Astrocyte (in vitro differentiated cells and primary cell): Measurements from ENCODE around the gene OPALIN. TPM values are rescaled to one million over a fixed set of nuclear protein-coding genes. Genes with fewer than 3 reads are reported as not detected.
"Not testable (repeated sequence)": the region's sequence is repeated elsewhere in the genome, so short reads cannot be mapped to it uniquely, and the experiment has no call there.

Experiments used
- DNase-seq: peaks from one replicate; pipeline ENCODE4 v3.0.0-alpha.2; 2010; ENCODE audit warnings: low read depth
- FAIRE-seq: peaks from 2 replicates; lab custom pipeline; 2011; peaks lifted over from hg19 to GRCh38; lab: Jason Lieb, UNC
- H2AFZ ChIP-seq: 2 replicates; pipeline ENCODE4 v1.6.0; 2012; ENCODE audit warnings: low read depth, low read length, inconsistent platforms
- H3K27ac ChIP-seq: 2 replicates; pipeline ENCODE4 v1.5.1; 2011; ENCODE audit warnings: low read depth, low read length, inconsistent platforms
- H3K27me3 ChIP-seq: 2 replicates; pipeline ENCODE4 v1.6.0; 2011; ENCODE audit warnings: low read length, inconsistent platforms; ENCODE audit not compliant: insufficient read depth
- H3K36me3 ChIP-seq: 2 replicates; pipeline ENCODE4 v1.5.1; 2011; ENCODE audit warnings: low read length, inconsistent platforms; ENCODE audit not compliant: insufficient read depth
- H3K4me1 ChIP-seq: 2 replicates; pipeline ENCODE4 v1.5.1; 2011; ENCODE audit warnings: low read length, inconsistent platforms; ENCODE audit not compliant: insufficient read depth
- H3K4me2 ChIP-seq: 2 replicates; pipeline ENCODE4 v1.6.0; 2012; ENCODE audit warnings: low read length, inconsistent platforms
- H3K4me3 ChIP-seq: 2 replicates; pipeline ENCODE4 v1.5.1; 2011; ENCODE audit warnings: low read depth, mild to moderate bottlenecking, low read length, inconsistent platforms; ENCODE audit not compliant: insufficient read depth
- H3K79me2 ChIP-seq: 2 replicates; pipeline ENCODE4 v1.6.0; 2012; ENCODE audit warnings: mild to moderate bottlenecking, low read length, inconsistent platforms; ENCODE audit not compliant: insufficient read depth
- H3K9ac ChIP-seq: 2 replicates; pipeline ENCODE4 v1.6.0; 2012; ENCODE audit warnings: mild to moderate bottlenecking, low read length, inconsistent platforms
- H3K9me3 ChIP-seq: 2 replicates; pipeline ENCODE4 v1.5.1; 2012; ENCODE audit warnings: low read depth, mild to moderate bottlenecking, low read length, inconsistent platforms; ENCODE audit not compliant: insufficient read depth
- H4K20me1 ChIP-seq: 2 replicates; pipeline ENCODE4 v1.6.0; 2012; ENCODE audit warnings: low read length, inconsistent platforms; ENCODE audit not compliant: insufficient read depth
- H3K27ac Mint-ChIP-seq: one replicate; pipeline ENCODE4 v1.8.0; 2021; ENCODE audit warnings: mild to moderate bottlenecking, mixed read lengths; ENCODE audit not compliant: unreplicated experiment
- H3K27me3 Mint-ChIP-seq: one replicate; pipeline ENCODE4 v1.8.0; 2021; ENCODE audit warnings: low read depth, mixed read lengths; ENCODE audit not compliant: unreplicated experiment
- H3K36me3 Mint-ChIP-seq: one replicate; pipeline ENCODE4 v1.8.0; 2021; ENCODE audit warnings: low read depth, mixed read lengths; ENCODE audit not compliant: unreplicated experiment
- H3K4me1 Mint-ChIP-seq: one replicate; pipeline ENCODE4 v1.8.0; 2021; ENCODE audit warnings: low read depth, mixed read lengths; ENCODE audit not compliant: unreplicated experiment
- H3K4me3 Mint-ChIP-seq: one replicate; pipeline ENCODE4 v1.8.0; 2021; ENCODE audit warnings: mild to moderate bottlenecking, moderate library complexity, mixed read lengths; ENCODE audit not compliant: unreplicated experiment
- H3K9me3 Mint-ChIP-seq: one replicate; pipeline ENCODE4 v1.8.0; 2021; ENCODE audit warnings: mild to moderate bottlenecking, mixed read lengths; ENCODE audit not compliant: unreplicated experiment
- CTCF ChIP-seq: IDR thresholded peaks from 2 replicates; pipeline ENCODE4 v1.5.1; 2011; ENCODE audit warnings: low read depth, mild to moderate bottlenecking, inconsistent platforms, low read length, moderate library complexity; ENCODE audit not compliant: insufficient read depth
- EZH2 ChIP-seq: IDR thresholded peaks from 2 replicates; pipeline ENCODE4 v1.6.1; 2012; ENCODE audit warnings: mild to moderate bottlenecking, low read length, inconsistent platforms; ENCODE audit not compliant: insufficient read depth
- total RNA-seq: library from RNA; stranded (reverse); gene quantifications from 2 replicates; pipeline ENCODE4 v1.2.1, GENCODE V29; 2021

Gene OPALIN
- total RNA-seq, 1 donor from 2014 or later, result not detected

GRCh38 chr10:96310321-96310669, 48.5 kb downstream of the OPALIN start:
- no peak overlapping the region for H3K27ac ChIP-seq
- no peak overlapping the region for H3K9ac ChIP-seq
- no peaks in the 10 kb centered on the region for H4K20me1 ChIP-seq
- Mint-ChIP-seq H3K4me3 (no peak overlapping the region), H3K27ac (no peak overlapping the region), H3K4me1 (no peaks in the 10 kb centered on the region), H3K27me3 (peaks cover 6% of the 10 kb centered on the region), H3K36me3 (no peaks in the 10 kb centered on the region), H3K9me3 (no peaks in the 10 kb centered on the region)
- H3K79me2 ChIP-seq, result no peaks in the 10 kb centered on the region
- H3K4me3 ChIP-seq, result no peak overlapping the region
- no peaks in the 10 kb centered on the region for H3K9me3 ChIP-seq
- no peak overlapping the region for H2AFZ ChIP-seq
- H3K4me1 ChIP-seq, result no peaks in the 10 kb centered on the region
- no peak for FAIRE-seq
- H3K4me2 ChIP-seq, result no peak overlapping the region
- H3K36me3 ChIP-seq, result no peaks in the 10 kb centered on the region
- no peak for DNase-seq
- TF ChIP-seq EZH2 (no peak), CTCF (no peak)
- H3K27me3 ChIP-seq, result peaks cover 4% of the 10 kb centered on the region

GRCh38 chr10:96309628-96310320, 49.0 kb downstream of the OPALIN start:
- H3K79me2 ChIP-seq, result no peaks in the 10 kb centered on the region
- no peaks in the 10 kb centered on the region for H3K4me1 ChIP-seq
- no peaks in the 10 kb centered on the region for H3K4me1 Mint-ChIP-seq
- H3K27ac Mint-ChIP-seq, result no peak overlapping the region
- H3K9me3 ChIP-seq, result no peaks in the 10 kb centered on the region
- no peak overlapping the region for H3K4me3 Mint-ChIP-seq
- H3K27me3 ChIP-seq, result peaks cover 4% of the 10 kb centered on the region
- no peak overlapping the region for H3K9ac ChIP-seq
- no peaks in the 10 kb centered on the region for H3K36me3 Mint-ChIP-seq
- no peak overlapping the region for H3K4me2 ChIP-seq
- TF ChIP-seq EZH2 (no peak), CTCF (no peak)
- no peak overlapping the region for H3K4me3 ChIP-seq
- H3K27me3 Mint-ChIP-seq, result peaks cover 6% of the 10 kb centered on the region
- no peaks in the 10 kb centered on the region for H3K9me3 Mint-ChIP-seq
- H2AFZ ChIP-seq, result no peak overlapping the region
- no peaks in the 10 kb centered on the region for H4K20me1 ChIP-seq
- H3K36me3 ChIP-seq, result no peaks in the 10 kb centered on the region
- DNase-seq, result no peak
- H3K27ac ChIP-seq, result no peak overlapping the region
- FAIRE-seq, result no peak

GRCh38 chr10:96308854-96309253, 49.9 kb downstream of the OPALIN start:
- not testable (repeated sequence) for H2AFZ ChIP-seq, H3K4me3 Mint-ChIP-seq, H3K9me3 Mint-ChIP-seq, H3K4me2 ChIP-seq, DNase-seq, H3K4me3 ChIP-seq, H3K27ac Mint-ChIP-seq, H3K4me1 ChIP-seq, H3K9me3 ChIP-seq, H4K20me1 ChIP-seq, H3K9ac ChIP-seq, FAIRE-seq, H3K79me2 ChIP-seq, H3K27me3 ChIP-seq, H3K36me3 Mint-ChIP-seq, H3K4me1 Mint-ChIP-seq, H3K27ac ChIP-seq, H3K36me3 ChIP-seq
- H3K27me3 Mint-ChIP-seq, result peaks cover 11% of the 10 kb centered on the region
